GM21723 (cell line): ENCODE results near the gene TLL1.

Source experiments
- ATAC-seq: cut with Tn5 transposase; IDR thresholded peaks from one replicate; pipeline ENCODE4 v1.9.1; 2021; ENCODE audit warnings: mild to moderate bottlenecking, moderate library complexity; ENCODE audit not compliant: unreplicated experiment

The TLL1 gene

DNA sequence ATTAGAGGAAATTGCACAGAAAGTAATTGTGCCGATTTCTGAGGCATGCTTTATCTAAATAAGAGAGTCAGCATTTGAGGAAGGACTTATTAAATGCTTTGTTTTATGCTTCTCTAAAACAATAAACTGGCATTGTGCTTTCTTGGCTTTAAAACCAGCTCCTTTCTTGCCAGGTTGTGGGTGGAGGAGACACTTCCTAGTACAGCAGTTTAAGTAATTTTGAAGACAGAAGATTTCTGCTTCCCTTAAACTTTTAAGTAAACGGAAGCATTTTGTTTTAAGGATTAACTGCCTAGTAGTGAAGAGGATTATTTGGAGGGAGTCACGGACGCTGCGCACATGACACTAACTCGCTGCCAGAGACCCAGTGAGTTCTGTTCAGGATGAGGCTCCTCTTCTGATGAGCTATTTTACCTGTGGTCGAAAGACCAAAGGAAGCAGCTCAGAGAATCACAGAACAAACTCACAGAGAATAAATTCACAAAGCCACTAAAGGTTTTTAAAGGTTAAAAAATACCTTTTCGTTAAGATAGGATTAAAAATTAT is 169.5 kb downstream of the TLL1 start:
- ATAC-seq = no peak

DNA sequence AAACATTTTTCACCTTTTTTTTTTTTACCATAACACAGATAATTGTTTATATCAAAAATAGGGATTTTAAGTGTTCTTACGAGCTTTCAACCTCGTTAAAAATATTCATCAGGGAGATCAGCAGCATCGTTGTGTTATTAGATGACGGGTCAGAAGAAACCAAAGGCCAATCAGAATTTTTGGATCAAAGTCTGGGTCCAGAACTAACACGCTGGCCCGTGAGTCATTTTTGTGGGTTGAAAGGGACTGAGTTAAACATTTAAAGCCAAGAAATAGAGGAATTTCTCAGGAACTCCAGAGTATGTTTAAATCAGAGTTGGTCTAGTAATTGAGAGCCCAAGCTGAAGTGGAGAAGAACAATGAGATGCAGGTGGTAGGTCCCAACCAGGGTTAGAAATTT is 170.8 kb downstream of the TLL1 start:
- no peak for ATAC-seq

DNA sequence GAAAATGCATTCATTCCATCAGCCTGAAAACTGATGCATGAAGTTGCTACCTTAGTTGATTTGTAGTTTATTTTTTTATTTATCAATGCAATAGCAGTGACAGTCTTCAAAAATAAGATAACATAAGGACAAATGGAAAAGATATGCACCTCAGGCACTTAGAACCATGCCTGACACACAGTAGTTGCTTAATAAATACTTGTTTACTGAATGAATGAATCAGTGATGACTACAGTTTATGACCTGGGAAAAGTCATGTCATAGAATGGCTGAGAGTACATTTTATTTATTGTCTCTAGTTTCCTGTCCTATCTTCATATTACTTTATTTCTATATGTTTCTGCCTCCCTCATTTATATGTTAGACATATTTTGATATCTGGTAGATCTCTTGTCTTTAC is 171.8 kb downstream of the TLL1 start:
- no peak for ATAC-seq

GRCh38 chr4:166045457-166045856 is 172.4 kb downstream of the TLL1 start:
- no peak for ATAC-seq

GRCh38 chr4:166049036-166049435 is 176.0 kb downstream of the TLL1 start:
- no peak for ATAC-seq

- ATAC-seq = no peak
Observed at GRCh38 chr4:166064721-166065120, 191.7 kb downstream of the TLL1 start.

DNA sequence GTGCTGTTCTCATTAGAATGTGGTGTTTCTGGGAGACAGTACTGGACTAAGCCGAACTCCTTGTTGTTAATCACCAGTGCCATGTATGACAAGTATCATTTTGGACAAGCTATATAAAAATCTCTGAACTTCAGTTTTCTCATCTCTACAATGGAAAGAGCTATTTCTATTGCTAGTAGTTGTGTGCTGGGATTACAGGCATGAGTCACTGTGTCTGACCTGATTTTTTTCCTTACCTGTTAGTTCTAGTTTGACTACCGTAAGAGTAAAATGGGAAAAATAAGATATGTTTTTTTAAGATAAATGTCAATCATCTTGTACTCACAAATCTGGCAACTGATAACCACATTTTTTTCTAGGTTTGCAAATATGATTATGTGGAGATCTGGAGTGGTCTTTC is 192.3 kb downstream of the TLL1 start:
- ATAC-seq = no peak

GRCh38 chr4:166066936-166067335 is 193.9 kb downstream of the TLL1 start:
- no peak for ATAC-seq

DNA sequence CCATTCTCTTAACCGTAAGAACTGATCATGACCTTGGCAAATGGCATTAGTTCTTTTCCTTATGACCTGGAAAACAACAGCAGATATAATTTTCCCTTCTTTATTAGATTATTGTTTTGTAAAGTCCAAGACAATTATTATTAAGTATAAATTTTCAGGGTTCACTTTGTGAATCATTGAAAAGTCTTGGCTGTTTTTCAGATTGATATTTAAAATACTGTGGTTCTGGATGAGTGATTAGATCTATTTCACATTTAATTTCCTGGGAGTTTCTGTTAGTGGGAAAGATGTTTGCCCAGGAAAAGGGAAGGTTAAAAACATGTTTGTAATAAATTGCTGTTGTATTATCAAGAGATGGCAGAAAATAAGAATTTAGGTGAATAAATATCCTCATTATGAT is 194.9 kb downstream of the TLL1 start:
- ATAC-seq = no peak

- ATAC-seq = no peak
Observed at GRCh38 chr4:166073783-166074182, 200.7 kb downstream of the TLL1 start.

- no peak for ATAC-seq
Observed at GRCh38 chr4:166075599-166075998, 202.6 kb downstream of the TLL1 start.

DNA sequence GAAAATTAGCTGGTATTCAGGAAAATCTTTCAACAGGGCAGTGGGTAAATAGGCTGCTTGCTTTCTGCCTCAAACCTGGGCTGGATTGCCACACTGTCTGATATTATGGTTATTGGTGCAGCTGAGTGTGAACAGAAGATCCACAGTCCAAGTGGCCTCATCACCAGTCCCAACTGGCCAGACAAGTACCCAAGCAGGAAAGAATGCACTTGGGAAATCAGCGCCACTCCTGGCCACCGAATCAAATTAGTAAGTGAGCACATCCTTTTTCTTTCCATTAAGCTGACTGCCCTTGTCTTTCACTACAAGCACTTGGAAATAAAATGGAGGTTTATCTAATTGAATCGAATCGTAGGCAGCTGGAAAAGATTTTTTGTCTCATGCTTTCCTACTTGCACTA is 204.7 kb downstream of the TLL1 start:
- ATAC-seq = no peak

DNA sequence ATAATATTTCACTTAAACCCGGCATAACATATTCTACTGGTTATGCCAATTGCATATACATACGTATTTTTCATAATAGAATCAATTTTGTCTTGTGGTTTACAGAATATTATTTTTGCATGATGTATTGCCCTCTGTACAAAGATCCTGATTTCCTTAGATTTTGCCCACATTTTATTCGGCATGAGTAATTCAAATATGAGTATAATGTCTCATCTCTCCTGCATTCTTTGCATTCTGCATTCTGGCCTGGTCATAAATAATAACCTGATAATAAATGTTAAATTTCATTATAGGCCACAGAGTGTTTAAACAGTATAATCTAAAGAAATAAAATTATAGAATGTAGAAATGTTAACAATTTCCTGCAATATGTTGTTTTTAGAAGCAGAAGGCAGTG is 205.3 kb downstream of the TLL1 start:
- ATAC-seq = no peak

- ATAC-seq = no peak
Observed at GRCh38 chr4:166078955-166079354, 205.9 kb downstream of the TLL1 start.

DNA sequence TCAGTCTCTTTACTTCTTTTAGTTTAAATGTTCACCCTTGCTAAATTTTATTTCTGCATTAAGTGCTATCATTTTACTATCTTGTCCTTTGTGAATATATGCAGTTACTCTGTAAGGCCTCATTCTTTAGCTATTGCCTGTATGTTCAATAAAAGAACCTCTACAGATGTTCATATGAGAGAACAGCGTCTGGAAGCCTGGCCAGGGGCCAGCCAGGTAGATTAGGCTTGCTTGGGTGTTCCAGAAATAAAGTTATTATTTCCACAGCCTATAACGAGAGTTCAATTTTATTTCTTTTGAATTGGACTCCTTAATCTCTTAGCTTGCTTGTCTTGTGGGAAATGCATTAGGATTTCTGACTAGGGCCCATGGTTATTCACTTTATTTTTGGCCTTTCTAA is 214.5 kb downstream of the TLL1 start:
- no peak for ATAC-seq

DNA sequence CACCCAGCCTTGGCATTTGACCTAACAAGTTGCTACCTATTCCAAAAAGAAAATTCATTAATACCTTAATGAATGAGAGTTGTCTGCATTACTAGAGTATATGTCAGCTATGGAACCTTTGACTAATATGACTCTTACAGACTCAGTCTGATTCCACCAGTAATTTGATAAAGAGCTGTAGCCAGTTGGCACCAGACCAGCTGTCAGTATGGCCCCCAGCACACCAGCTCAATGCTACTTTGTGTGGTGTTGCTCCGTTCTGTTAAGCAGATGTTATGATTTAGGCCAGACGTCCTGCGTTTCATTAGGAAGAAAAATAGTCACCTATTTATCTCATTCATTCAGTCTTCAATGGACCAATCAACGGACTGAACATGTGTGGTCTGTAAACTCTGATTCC is 215.5 kb downstream of the TLL1 start:
- no peak for ATAC-seq

GRCh38 chr4:166091146-166091545 is 218.1 kb downstream of the TLL1 start:
- no peak for ATAC-seq

DNA sequence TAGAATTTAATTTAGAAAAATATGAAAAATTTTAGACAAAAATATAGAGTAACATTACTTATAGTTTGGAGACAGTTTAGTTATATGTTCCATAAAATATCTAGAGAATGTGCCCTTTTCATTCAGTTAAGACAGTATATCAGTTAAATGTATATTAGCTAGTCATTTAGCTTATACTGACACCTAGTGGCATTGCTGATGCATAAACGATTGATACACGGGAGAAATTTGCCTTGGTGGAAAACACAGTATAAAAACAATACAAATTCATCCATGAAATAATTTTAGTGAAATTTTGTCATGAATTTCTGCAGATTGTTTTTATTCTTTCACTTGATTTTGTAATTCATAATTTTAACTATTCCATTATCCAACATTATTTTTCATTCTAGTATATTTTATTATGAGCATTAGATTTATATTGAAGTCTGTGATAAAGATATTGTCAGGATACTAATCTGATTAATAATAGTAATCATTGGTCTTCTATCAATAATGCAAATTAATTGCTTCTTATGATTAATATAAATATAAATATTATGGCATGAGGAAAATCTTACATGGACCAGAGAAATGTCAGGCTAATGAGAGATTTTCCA is 219.0 kb downstream of the TLL1 start:
- ATAC-seq = peak; percentile 92

GRCh38 chr4:166092797-166093290 is 219.8 kb downstream of the TLL1 start:
- ATAC-seq = no peak

DNA sequence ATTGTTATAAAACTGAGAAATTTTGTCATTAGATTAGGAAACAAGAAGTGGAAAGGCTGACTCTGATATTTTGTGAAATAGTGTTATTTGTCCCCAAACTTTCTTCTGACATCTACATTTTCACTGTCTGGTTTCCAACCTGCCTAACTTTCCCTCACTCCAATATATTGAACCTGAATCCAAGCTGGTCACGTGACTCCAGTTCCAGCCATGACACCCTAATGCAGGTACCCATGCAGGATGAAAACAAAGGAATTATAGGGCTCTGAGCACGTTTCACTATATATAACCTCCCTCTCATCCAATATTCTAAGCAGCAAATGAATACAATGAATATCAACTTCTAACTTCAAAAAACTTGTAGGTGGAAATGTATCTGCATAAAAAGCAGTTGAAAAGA is 231.6 kb downstream of the TLL1 start:
- no peak for ATAC-seq

DNA sequence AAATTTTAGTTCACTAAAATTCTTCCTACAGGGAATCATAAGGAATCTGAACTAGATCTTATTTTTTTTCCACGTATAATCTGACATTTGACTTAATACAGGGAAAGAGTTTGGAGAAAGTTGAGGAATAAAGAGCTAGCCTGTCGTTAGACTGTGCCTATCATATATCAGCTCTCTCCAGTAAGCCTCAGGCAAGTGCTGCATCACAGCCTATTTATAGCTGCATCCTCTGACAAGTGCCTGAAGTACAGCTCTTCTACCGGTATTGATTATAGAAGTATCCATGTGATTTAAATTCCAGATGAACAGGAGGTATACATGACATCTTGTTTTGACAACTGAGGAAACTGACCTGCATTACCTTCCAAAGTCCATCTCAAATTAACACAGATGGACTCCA is 248.9 kb downstream of the TLL1 start:
- no peak for ATAC-seq

- no peak for ATAC-seq
Observed at GRCh38 chr4:166123546-166123945, 250.5 kb downstream of the TLL1 start.

- ATAC-seq = no peak
Observed at GRCh38 chr4:166128403-166128802, 255.4 kb downstream of the TLL1 start.
